Fibroblast of skin of abdomen (primary cell): ENCODE data around the gene LRRC46.

ENCODE experiments used
- DNase-seq: peaks from one replicate; pipeline ENCODE4 v3.0.0-alpha.2; 2013

The LRRC46 gene

GRCh38 chr17:47834756-47835155 is 3.3 kb downstream of the LRRC46 start:
- no peak for DNase-seq

DNA sequence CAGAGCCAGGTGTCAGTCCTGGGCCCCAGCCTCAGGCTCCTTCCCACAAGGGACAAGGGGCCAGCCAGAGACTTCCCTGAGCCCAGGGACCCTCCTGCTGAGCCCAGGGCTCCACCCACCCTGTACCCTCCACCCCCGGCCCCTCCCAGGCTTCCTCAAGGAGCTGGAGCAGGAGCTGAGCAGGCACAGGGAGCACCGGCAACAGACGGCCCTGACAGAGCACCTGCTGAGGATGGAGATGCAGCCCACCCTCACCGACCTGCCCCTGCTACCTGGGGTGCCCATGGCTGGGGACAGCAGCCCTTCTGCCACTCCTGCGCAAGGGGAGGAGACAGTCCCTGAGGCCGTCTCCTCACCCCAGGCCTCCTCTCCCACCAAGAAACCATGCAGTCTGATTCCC is 5.1 kb downstream of the LRRC46 start:
- no peak for DNase-seq

- DNase-seq, result no peak
Observed at GRCh38 chr17:47837401-47838039, 6.0 kb downstream of the LRRC46 start.

GRCh38 chr17:47838636-47839035 is 7.2 kb downstream of the LRRC46 start:
- DNase-seq, result no peak

- DNase-seq, result no peak
Observed at GRCh38 chr17:47839071-47839470, 7.6 kb downstream of the LRRC46 start.

DNA sequence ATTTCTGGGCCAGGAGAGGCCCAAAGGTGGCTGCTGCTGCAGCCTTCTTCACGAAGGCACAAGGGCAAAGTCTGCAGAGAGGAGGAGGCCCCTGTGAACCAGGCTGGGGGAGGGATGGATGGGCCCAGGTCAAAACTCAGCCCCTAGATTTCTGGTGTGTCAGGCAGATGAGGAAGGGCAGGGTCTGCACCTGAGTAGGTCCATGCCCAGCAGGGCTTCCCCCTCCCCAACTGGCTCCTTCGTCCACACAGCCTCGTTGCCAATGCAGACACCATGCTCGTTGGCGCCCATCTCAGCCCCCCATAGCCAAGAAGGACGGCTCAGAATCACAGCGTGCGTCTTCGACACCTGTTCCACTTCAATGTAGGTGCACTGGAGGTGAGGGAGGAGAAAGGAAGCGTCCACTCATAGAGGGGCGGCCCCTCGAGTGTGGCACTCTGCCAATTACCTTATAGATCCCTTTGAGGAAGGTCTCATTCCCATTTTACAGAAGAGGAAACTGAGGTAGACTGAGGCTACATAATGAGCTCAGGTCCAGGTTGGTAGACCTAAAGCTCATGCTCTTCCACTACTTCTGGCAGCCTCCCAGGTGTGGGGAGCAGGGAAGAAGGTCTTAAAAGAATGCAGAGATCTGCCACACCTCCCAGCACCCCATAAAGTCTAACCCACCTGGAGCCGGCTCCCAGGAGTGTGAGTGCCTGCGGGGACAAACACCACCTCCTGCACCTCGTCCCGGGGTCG is 8.7 kb downstream of the LRRC46 start:
- no peak for DNase-seq

DNA sequence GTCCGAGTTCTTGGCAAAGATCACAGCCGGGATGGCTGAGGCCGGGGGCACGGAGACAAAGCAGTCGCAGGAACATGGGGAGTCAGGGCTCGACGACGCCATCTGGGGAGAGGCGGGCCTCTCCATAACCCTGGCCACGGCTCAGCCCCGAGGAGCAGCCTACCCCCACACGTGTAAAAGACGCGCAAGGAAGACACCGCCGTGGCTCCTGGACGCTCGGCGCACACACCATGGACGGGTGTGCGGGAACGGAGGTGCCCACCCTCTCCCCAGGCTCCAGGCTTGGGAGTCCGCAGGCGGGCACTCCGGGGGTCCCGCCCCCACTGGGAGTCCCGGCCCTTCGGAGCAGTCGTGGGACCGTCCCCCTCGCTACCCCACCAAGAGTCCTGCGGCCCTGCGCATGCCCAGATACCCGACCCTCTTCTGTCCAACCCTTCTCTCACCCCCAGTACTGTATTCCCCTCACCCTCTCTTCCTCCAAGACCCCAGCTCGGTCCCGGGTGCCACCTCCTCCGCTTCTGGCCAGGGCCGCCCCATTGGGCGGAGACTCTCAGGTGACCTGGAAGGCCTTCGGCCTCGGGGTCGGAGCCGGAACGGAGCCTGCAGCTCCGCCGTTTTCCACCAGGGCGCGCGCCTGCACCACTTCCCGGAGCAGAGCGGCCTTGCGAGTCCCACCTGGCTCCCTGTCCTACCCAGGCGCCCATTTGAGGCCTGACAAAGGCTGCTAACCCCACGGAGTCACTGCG is 9.4 kb downstream of the LRRC46 start, which contains the start of gene SCRN2:
SCRN2 (minus strand) TSS at position 532 of the 746 bp plus-strand sequence; CDS start at position 102, 430 bp downstream.
- DNase-seq, result peak; percentile 78

DNA sequence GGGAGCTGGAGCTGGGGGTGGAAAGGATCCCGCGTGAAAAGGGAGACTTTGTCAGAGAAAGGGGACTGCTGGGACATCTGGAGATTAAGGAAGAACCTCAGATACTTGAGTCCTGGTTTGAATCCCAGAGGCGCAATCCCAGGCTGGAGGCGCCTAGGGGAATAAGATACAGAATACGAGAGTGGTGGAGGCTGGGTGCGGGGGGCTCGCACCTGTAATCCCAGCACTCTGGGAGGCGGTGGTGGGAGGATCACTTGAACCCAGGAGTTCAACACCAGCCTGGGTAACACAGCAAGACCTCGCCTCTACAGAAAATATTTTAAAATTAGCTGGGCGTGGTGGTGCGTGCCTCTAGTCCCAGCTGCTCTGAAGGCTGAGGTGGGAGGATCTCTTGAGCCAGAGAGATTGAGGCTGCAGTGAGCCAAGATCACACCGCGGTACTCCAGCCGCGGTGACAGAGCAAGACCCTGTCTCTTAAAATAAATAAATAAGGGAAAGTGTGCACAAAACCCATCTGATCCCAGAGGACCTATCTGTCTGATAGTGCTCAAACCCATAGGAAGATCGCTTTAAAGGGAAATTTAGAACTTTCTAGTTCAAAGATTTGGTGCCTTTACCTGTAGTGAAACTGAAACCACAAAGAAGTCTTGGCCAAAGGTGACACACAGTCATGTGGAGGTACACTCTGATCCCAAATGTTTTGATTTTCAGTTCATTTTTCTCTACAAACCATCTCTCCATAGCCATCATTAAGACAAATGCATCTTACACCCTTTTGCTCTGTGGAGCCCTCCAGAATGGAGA is 10.2 kb downstream of the LRRC46 start:
- DNase-seq, result no peak

- no peak for DNase-seq
Observed at GRCh38 chr17:47843391-47843730, 11.9 kb downstream of the LRRC46 start.

DNA sequence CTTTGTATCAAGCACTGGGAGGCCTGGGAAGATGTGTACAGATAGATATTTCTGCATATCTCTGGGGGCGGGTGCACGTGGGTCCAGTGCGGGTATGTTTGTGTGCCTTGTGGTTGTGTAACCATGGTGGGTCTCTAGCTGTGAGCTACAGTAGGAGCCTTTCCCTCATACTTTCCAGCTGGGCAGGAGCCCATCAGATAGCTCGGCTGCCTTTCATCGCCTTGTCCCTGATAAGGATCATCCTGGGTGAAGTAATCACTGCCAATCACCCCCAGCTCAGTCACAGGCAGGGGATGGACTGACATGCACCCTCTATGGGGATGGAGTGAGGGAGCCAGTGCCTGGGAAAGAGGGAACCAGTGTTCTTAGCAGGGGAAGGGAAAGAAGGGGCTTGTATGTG is 12.8 kb downstream of the LRRC46 start:
- DNase-seq, result peak; percentile 12

DNA sequence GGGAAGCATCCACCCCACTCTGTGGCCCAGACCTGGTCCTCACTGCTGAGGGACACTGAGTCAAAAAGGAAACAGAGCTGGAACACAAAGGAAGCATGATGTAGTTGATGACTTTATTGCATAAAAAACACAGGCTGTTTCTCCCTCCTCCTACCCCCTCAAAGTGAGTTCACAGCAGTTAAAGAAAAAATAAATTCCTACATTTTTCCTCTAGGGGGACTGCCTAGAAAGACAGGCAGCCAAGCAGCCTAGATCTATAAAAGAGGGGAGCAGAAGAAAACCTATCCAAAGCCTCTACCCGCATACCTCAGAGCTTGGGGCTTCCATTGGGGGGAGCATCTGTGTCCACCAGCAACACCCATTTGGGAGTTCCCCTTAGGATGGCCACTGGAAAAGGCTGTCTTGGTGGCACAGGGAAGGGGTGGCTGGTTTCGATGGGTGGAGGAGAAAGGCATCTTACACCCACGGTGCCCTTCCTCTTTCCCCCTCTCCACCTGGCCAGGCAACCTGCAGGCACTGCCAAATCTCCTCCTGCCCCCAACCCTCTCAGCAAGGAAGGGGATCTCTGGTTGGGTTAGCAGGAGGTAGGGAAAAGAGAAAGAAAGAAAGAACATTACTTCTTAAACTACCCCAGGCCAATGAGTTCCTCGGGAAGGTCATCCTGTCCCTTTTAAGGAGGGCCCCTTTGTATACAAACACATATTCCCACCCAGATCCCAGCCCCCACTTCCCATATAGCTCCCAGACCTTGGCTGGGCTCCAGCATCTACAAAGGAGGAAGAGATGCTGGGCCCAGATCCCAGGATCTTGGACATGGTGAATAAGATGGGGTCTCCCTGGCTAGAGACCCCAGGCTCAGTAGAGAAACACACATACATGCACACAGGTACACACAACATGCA is 13.6 kb downstream of the LRRC46 start:
- DNase-seq, result peak; percentile 18

DNA sequence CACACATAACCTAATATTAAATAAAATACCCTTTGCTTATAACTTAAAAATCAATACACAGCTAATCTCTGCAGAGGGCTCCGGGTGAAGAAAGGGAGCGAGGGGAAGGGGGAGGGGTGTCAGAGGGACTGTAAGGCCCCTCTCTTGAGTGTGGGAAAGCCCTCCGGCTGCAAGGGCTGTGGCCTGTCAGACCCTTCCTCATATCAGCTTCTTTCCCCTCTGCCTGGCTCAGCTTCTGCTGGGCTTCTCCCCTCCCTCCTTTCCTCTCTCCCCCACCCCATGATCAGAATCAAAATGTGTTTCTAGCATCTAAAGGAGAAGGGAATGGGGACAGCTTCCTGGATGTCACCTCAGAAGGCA is 14.2 kb downstream of the LRRC46 start:
- DNase-seq, result no peak

DNA sequence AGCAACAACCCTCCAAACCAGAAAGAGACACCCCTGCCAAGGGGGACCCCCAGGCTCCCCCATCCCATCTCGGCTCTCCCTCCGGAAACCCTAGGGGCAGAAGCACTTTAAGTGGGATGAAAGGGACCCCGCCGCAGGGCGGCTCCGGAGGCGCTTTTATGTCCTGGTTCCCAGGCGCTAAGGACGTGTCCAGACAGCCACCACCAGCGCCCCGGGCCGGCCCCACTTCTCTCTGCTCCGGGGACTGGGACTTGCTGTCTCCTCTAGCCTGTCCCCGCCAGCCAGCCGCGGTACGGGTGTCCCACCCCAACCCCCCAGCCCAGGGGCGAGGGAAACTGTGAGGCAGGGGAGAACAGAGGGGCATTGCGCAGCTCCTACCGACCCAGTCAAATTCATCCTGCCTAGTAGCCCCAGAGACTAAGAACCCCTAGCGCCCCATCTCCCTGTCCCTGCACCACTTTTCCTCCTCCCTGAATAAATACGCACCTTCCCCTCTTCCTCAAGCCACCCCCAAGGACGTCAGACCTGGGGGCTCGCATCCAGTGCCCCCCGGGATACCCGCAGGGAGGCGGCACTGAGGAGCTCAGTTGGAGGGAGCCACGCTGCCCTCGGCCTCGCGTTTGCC is 15.4 kb downstream of the LRRC46 start:
- DNase-seq, result no peak

DNA sequence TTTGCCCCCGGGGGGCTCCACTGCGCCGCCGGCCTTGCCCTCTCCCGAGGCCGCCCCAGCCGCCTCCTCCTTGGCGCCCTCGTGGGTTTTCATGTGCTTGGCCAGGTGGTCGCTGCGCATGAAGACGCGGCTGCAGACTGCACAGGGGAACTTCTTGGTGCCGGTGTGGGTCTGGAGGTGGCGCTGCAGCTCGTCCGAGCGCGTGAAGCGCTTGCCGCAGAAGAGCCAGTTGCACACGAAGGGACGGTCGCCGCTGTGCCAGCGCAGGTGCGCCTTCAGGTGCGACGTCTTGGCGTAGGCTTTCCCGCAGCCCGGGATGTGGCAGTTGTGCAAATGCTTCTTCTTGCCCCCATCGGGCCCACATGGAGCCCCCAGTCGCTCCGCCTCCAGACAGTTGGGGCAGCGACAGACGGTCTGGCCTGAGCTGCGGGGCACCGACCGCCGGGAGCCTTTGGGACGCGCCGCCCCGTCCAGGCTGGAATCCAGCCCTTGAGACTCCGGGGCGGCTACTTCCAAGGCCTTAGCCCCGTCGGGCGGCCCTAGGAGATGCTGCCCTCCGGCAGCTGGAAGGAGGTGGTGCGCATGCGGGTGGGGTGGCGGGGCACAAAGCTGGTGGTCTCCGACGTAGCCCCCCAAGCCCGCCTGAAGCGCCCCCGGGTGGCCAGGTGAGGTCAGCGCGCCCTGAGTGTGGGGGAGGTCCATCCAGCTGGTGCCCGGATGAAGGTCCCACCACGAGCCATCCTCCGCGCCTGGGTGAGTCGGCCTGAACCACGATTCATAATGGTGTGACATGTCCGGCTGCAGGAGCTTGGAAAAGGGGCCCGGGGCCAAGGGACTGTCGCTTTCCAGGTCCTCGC is 16.1 kb downstream of the LRRC46 start:
- DNase-seq, result no peak

GRCh38 chr17:47848198-47848513 is 16.7 kb downstream of the LRRC46 start:
- no peak for DNase-seq

GRCh38 chr17:47850373-47850691 is 18.9 kb downstream of the LRRC46 start:
- no peak for DNase-seq

DNA sequence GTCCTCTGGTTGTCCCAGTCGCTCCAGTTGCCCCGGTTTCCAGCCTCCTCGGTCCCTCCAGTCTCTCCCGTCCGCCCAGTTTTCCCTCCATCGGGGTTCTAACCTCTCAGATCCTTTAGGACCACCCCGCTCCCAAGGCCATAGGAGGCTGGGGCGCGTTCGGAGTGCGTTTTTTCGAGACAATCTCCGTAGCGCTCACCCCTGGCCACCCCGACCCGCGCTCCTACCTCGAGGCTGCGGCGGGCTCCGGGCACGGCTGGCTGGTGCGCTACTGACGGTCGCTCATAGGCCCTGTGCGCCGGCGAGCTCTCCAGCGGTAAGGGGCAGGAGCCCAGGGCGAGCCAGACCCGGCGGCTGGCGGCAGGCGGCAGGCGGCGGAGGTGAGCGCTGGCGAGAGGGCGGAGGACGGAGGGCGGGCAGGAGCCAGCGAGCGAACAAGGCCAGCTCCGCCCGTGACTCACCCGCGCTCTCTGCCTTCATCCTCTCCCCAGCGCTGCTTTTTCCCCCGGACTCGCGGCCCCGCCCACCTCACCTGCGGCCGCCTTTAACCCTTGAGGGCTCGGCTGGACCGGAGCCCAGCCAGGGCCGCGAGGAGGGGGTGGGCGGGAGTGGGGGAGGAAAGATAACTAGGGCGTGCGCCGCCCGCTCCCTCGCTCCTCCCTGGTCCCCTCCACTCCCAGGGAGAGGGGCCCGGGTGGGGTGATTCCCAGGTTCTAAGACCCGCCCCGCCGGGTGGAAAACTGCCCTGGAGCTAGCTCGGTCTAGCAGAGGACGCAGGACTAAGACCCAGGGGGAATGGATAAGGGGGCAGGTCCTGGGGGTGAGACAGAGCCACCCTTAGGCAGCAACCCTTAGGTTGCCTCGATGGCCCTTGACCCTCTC is 19.5 kb downstream of the LRRC46 start, which contains the start of gene SP6:
SP6 (minus strand) TSS at position 472 of the 882 bp plus-strand sequence. CDS start 2,734 bp downstream, outside the sequence.
- peak; percentile 44 for DNase-seq

DNA sequence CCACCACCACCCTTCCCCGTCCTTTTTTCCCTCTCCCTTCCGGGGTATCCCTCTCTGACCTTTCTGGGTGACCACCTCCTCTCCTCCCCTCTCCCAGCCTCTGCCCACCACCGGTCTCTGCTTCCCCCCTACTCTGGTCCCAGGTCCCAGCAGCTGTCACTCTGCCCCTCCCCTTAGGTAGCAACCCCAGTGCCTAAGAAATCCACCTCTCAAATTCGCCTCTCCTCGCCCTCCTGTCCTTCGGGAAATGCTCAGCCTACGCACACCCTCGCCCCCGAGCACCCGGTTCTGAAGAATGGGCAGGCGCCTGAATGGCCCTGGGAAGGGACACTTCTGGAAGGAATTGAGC is 20.3 kb downstream of the LRRC46 start:
- no peak for DNase-seq

DNA sequence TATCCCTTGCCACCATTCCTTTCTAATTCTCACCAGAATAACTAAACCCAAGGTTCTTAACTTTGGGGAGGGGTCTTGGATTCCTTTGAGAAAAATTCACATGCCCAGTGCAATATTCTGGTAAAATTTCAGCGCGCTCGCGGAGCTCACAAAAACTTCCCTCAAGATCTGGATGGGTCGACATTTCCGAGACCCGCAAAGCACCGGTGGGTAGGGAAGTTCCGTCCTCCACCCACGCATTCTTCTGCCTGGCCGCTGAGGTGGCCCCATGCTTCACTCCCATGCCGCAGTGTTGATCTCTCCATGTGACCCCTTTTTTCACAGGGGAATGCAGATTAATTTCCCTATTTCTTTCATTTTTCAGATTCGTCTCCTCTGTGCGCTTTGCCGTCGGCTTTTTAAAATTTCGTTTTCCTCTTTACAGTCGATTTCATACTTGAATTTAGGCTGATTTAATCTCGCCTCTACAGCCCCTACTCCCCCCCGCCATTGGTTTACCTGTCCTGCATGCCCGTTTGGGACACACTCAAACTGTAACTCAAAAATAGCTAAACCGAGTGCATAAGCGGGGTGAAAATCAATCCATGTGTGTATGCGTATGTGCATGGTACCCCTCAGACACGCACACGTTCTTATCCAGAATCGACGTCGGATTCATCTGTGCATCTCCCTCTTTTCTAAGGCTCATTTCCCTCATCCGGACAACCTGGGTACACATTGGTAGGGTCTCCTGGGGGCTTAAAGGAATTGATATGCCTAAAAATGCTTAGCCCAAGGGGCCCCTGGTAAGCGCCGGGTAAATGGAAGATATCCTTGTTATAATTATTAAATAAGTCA is 20.9 kb downstream of the LRRC46 start:
- DNase-seq, result no peak
